HG03558 (cell line): ENCODE data around the gene FAM180B.
"Not testable (repeated sequence)": the region's sequence is repeated elsewhere in the genome, so short reads cannot be mapped to it uniquely, and the experiment has no call there.

ENCODE experiments used
- ATAC-seq: cut with Tn5 transposase; IDR thresholded peaks from one replicate; pipeline ENCODE4 v1.9.1; 2021; ENCODE audit warnings: moderate number of reproducible peaks; ENCODE audit not compliant: unreplicated experiment; ENCODE audit errors: extremely low read depth

The FAM180B gene, protein sequence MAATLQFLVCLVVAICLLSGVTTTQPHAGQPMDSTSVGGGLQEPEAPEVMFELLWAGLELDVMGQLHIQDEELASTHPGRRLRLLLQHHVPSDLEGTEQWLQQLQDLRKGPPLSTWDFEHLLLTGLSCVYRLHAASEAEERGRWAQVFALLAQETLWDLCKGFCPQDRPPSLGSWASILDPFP

DNA sequence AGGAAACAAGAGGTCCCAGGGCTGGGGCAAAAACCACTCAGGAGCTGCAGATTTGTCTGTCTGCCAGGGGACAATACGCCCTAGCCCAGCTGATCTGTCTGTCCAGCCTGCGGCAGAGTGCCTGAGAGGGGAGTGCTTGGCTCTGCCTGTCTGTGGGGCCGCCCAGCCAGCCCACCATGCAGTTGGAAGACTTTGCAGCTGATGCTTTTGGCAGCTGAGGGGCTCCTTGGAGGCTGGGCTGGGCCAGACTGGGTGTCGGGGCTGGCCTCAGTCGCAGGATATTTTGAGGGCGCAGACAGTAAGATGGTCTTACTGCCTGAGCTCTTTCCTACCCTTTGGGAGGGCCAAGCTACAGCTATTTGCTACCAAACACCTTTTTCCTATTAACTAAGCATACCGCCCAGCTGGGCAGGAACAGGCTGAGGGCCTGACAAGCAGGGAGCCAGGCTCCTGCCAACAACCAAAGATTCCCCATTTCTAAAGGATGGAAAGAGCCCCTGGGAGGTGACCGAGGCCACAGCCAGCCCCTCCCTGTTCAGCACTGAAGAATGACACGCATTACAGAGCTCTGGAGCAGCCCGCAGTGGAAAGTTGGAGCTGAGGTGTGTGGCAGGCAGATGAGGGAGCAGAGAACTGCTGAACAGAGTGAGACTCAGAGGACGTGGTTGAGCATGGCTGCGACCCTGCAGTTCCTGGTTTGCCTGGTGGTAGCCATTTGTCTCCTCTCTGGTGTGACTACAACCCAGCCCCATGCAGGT, at the start of gene FAM180B:
Gene FAM180B, plus strand, starts transcription at position 581 of the 758 bp plus-strand sequence. Its CDS starts 91 bp downstream, at position 672.
- no peak for ATAC-seq

DNA sequence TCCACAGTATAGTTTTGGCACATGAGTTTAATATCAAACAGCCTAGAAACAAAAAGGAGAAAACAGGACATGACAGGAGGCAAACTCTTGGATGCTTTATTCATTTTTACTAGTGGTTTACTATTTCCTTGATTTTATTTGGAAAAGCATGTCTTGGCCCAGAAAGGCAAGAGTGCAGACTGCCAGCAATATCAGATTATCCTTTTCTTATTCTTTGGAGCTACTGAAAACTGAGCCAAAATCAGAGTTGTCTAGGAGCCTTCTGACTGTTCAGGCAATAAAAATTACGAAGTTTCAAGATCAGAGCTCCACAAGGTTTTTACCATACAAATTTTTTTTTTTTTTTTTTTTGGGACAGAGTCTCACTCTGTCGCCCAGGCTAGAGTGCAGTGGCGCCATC, 49.6 kb upstream of the FAM180B start:
- no peak for ATAC-seq

DNA sequence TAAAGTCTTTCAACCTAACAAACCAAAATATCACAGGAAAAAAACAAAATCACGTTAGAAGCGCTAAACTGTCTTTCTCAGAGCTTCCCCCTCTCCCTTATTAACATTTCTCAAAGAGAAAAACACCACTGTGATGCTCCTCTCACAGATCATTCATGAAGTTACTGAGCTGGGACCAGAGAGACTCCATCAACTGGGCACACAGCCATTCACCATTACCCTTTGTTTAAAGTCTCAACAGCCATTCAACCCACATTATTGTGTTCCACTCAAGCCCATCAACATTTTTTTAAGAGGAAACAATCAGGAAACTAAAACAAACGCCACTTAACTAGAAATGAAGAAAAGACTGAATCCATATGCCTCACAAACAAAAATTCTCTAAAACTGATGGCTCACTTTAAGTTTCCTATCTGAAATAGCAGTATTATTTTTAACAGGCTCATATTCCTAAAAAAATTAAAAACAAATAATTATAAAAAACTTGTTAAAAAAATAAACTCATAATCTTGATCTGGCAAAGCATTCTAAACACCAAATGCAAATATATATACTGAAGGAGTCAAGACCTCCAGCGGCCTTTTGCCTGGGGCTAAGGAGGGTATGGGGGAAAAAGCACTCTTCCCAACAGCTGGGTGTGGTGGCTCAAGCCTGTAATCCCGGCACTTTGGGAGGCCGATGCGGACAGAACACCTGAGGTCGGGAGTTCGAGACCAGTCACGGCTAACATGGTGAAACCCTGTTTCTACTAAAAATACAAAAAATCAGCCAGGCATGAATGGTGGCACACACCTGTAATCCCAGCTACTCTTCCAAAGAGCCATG, 47.5 kb upstream of the FAM180B start:
- ATAC-seq = no peak

DNA sequence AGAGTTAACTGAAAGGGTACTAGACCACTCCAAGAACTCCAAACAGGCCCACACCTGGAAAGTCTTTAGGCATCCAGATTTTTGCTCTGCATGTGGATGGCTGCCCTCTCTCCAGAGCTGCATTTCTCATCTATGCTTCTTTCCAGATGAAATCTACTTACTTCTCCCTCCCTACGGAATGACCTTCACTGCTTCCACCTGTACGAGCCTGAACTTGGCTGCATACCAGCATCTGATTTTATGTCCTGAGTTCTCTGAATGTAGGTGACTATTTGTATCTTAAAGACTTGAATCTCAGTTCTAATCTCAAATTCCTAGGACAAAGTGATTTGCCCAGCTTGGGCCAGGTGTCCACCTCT, 46.8 kb upstream of the FAM180B start:
- ATAC-seq = no peak

DNA sequence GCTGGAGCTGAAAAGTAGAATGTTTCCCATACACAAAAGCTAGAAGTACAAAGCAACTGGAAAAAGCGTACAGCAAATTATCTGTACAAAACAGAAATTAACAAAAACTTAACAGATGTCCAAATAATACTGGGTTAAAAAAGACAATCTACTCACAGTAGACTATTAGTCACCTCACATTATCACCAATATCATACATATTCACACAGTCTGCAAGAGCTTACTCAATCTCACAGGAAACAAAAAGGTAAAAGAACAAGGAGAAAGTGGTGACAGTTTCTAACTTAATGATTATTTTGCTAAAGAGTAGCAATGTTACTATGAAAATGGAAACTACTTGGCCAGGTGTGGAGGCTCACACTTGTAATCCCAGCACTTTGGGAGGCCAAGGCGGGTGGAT, 45.4 kb upstream of the FAM180B start:
- no peak for ATAC-seq

DNA sequence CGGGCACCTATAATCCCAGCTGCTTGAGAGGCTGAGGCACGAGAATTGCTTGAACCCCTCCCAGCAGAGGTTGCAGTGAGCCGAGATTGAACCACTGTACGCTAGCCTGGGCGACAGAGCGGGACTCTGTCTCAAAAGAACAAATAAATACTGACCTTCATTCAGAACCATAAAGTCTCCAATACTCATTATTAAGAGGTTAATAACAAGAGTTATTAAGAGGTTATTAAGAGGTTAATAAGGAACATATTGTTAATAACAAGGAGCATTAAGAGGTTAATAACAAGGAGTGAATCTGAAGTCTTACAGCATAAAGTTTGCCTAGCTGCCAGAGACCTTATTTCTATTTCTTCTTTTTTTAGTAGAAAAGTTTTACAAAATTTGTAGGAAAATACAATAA, 41.2 kb upstream of the FAM180B start:
- no peak for ATAC-seq

DNA sequence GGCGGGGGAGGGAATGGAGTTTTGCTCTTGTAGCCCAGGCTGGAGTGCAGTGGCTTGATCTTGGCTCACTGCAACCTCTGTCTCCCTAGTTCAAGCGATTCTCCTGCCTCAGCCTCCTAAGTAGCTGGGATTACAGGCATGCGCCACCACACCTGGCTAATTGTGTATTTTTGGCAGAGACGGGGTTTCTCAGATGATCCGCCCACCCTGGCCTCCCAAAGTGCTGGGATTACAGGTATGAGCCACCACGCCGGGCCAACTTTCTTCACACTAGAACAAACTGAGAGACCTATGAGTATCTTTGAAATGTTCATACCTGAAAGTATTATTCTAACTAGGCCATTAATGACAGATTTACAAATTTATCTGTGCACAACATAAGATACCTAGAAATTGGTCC, 40.2 kb upstream of the FAM180B start:
- not testable (repeated sequence) for ATAC-seq

DNA sequence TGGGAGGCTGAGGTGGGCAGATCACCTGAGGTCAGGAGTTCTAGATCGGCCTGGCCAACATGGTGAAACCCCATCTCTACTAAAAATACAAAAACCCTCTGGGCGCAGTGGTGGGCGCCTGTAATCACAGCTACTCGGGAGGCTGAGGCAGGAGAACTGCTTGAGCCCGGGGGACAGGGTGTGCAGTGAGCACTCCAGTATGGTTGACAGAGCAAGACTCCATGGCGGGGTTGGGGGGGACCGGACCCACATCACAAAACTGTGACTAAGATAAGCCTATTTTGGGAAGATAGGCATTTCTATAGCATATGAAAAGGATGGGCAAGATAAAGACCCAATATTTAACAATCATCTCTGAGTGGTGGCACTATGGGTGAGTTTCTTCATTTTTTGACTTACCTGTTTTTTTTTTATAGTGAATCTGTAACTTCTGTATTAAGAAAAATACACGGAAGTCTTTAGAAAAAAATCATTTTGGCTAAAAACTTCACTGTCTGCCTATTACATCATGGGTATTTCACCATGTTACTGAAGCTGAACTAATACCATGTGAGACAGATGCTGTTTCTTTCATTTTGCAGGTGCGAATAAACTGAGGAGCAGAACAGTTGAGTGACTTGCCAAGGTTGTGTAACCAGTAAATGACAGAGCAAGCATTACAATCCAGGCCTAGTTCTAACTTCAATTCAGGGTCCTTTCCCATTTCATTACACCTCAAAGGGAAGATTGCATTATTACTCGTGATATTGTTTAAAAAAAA, 36.0 kb upstream of the FAM180B start:
- no peak for ATAC-seq

DNA sequence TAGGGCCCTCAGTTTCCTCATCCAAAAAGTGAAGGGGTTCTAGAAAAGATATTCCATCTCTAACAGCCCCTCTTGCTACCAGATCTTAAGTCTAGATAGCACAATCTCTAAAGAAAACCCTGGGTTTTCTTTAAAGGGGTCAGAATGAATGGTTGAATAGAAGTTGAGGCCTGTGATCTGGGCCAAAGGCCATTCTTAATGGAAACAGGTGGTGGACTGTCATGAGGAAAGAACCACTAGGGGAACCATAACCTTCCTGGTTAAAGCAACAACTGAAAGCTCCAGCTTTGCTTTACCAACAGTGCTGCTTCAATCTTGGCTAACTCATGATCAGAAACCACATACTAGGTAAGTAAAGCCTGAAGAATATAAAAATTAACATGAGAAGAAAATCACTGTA, 35.4 kb upstream of the FAM180B start:
- no peak for ATAC-seq

DNA sequence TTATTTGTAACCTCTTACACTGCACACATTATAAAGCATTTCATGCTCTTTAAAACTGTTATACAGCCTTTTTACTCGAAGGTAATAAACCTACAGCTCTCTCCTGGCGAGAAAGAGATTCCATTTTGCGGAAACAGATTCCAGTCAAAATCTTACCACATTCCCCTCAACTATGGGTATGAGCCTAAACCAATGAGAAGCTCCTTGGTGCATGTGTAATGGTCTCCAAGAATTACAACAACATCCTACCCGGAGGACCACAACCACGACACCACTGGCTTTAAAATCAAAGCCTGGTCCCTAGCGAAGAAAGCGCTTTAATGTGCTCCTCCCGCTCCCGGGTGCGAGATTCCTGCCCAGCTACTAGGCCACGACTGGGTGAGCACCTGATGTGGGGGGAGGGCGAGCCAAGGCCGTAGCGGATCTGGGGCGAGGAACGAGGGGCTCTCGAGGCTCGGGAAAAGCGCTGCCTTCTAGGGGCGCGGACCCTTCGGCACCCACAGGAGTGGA, 34.4 kb upstream of the FAM180B start:
- no peak for ATAC-seq

DNA sequence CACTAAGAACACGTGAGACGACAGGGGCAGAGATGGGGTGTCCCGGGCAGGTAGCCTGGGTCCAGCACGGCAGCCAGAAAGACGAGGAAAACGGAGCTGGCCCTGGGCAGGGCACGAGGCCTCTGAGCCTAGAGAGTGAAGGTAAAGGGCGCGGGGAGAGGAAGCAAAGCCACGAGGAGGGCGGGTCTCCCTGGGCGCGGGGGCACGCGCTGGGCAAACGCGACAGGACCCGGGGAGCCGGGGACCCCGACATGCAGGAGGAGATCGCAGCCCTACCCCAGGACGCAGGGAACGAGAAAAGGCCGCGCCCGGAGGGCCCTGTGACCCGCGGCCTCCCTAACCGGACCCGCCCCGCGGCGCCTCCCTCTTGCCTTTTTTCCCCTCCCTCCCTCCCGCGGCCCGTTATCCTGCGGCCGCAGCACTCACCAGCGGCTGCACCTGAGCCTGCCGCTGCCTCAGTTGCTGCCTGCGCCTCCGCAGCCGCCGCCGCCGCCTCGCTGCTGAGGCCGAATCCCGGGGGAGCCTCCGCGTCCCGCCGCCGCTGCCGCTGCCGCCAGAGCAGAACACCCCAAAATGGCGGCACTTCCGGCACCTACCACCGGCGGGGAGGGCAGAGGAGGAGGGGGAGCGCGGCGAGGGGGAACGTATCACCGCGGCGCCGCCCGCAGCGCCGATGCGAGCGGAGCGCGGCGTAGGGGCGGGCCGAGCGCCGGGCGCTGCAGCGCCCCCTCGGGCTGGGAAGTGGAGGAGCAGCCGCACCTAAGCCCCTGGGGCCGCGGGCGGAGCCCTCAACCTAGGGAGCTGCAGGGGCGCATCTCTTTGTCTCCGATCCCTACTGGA, 33.7 kb upstream of the FAM180B start, which contains the start of gene CELF1:
Gene CELF1, minus strand, starts transcription at position 567 of the 840 bp plus-strand sequence. CDS start 53,609 bp downstream, outside the sequence.
- ATAC-seq = peak; percentile 90

DNA sequence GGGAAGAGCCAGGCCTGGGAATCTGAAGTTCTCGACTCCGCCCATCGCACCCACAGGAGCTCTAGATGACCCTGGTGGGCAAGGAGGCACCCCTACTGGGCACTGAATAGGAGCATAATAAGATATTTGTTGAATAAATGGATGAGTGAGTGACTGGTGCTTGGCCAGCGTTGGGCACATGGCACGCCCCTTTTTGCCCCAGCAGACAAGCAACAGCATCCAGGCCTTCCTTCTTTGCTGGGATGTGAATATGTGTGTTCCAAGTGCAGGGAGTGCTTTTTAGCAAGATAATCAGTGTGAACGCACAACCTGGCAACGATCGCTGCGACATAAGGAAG, 33.1 kb upstream of the FAM180B start:
- no peak for ATAC-seq

DNA sequence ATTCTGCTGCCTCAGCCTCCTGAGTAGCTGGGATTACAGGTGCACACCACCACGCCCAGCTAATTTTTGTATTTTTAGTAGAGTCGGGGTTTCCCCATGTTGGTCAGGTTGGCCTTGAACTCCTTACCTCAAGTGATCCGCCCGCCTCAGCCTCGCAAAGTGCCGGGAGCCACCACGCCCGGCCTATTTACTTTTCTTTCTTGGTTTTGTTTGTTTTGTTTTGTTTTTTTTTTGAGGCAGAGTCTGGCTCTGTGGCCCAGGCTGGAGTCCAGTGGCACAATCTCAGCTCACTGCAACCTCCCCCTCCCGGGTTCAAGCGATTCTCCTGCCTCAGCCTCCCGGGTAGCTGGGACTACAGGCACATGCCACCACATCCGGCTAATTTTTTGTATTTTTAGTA, 29.5 kb upstream of the FAM180B start:
- not testable (repeated sequence) for ATAC-seq

DNA sequence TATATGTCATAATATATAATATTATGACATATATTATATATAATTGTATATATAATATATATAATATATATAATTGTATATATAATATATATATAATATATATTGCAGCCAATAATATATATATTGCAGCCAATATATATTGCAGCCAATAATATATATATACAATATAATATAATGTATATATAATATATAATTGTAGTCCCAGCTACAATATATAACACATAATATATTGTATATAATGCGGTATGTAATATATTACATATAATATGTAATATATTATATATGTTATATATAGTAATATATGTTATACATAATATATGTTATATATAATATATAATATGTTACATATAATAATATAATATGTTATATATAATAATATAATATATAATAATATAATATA, 27.8 kb upstream of the FAM180B start:
- no peak for ATAC-seq

DNA sequence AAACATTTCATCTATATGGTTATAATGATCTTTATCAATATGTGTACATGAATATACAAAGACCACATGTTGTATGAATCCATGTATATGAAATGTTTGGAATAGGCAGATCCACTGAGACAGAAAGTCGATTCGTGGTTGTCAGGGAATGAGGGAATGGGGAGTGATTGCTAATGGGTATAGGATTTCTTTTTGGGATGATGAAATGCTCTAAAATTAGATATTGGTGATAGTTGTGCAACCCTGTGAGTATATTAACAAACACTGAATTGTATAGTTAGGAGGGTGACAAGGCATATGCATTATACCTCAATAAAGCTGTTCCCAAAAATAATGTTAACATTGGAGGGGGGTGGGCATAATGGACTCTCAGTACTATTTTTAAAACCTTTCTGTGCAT, 26.1 kb upstream of the FAM180B start:
- ATAC-seq = no peak

DNA sequence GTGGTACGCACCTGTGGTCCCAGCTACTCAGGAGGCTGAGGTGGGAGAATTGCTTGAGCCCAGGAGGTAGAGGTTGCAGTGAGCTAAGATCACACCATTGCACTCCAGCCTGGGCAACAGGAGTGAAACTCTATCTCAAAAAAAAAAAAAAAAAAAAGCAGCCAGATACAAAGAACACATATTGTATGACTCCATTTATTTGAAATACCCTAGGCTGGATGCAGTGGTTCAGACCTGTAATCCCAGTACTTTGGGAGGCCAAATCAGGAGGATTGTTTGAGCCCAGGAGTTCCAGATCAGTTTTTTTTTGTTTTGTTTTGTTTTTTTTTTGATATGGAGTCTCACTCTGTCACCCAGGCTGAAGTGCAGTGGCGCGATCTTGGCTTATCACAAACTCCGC, 24.1 kb upstream of the FAM180B start:
- ATAC-seq = not testable (repeated sequence)

DNA sequence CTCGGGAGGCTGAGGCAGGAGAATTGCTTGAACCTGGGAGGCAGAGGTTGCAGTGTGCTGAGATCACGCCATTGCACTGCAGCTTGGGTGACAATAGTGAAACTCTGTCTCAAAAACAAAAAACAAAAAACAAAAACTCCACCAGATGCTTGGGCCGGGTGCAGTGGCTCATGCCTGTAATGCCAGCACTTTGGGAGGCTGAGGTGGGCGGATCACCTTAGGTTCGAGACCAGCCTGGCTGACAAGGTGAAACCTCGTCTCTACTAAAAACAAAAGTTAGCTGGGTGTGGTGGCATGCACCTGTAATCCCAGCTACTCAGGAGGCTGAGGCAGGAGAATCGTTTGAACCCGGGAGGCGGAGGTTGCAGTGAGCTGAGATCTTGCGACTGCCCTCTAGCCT, 22.1 kb upstream of the FAM180B start:
- ATAC-seq = not testable (repeated sequence)

DNA sequence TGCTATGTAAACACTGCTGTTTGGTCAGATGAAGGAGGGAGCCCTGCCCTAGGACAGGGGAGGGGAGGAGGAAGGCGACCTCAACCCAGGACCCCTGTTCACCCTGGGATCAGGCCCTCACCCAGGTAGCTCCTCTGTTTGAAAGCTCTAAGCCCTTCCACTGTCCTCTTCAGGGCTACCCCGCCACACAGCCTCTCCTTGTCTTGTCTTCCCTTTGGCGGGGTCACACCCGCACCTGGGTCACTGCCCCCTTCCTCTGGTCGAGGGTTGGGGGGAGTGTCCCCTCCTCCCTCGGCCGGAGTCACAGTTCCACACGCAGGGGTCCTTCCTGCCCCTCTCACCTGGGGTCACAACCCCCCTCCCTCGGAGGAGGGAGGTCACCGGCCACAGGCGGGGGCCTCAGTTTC, 21.5 kb upstream of the FAM180B start:
- ATAC-seq = no peak

DNA sequence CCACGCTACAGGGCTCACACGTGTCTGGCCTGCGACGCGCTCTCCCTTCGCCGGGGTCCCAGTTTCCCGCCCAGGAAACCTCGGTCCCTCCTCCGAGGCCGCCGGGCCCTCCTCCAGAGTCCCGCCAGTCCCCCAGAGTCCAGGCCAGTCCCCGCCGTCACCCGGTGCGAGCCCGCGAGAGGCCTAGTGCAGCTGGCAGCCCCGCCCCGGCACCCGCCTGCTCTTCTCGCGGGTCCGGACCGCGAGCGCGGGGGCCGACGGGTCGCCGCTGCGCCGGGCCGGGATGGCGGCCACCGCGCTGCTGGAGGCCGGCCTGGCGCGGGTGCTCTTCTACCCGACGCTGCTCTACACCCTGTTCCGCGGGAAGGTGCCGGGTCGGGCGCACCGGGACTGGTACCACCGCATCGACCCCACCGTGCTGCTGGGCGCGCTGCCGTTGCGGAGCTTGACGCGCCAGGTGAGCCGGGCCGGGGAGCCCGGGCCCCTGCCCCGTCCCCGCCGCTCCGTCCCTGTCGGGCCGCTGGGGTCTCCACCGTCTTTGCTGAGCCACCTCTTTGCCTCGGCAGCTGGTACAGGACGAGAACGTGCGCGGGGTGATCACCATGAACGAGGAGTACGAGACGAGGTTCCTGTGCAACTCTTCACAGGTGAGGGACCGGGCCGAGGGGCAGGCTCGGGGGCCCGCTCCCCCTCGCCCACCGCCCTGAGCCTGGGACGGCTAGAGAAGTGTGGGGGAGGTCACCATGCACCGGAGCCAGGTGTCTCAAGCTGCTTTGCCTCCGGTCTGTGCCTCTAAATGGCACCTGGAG, 20.9 kb upstream of the FAM180B start, which contains the start of gene PTPMT1:
Gene PTPMT1, plus strand, starts transcription at position 260 of the 809 bp plus-strand sequence. Its CDS starts 24 bp downstream, at position 284.
- ATAC-seq = peak; percentile 62
